ENCODE results near the gene LCT.

- TF ChIP-seq ZNF274 (IDR thresholded peaks at IDR 0.05; ENCODE audit: low read depth, low read length) (no peak), YY1 (IDR thresholded peaks at IDR 0.05; ENCODE audit: insufficient read depth, insufficient read length) (no peak)
These were observed 16.4 kb upstream of the LCT start for GRCh38 chr2:135853401-135853800.
